ENCODE results near the gene ESRRG. TPM values are rescaled to one million over a fixed set of nuclear protein-coding genes. Genes with fewer than 3 reads are reported as not detected.

ESRRG gene
- total and polyA plus RNA-seq, 2 experiments from 2014 or later: 1.2 to 1.7 TPM

- H3K27ac ChIP-seq (ENCODE audit: low read depth): no peak overlapping the region
- no peak overlapping the region for H3K4me3 ChIP-seq
- no peak for ATAC-seq
- Mint-ChIP-seq H3K4me1 (peaks cover 9% of the 10 kb centered on the region), H3K9me3 (no peaks in the 10 kb centered on the region), H3K27ac (no peak overlapping the region), H3K4me3 (no peak overlapping the region), H3K27me3 (ENCODE audit: insufficient read depth, low read depth, poor library complexity) (peaks cover 1% of the 10 kb centered on the region), H3K36me3 (ENCODE audit: low read depth) (no peaks in the 10 kb centered on the region)
- no peaks in the 10 kb centered on the region; the same call in 1 of the 2 replicates for H3K4me1 ChIP-seq (ENCODE audit: insufficient read depth)
- no peaks in the 10 kb centered on the region for H3K9me2 ChIP-seq (ENCODE audit: insufficient read depth)
- H2AFZ ChIP-seq: no peak overlapping the region
- H3K36me3 ChIP-seq (ENCODE audit: insufficient read depth): no peaks in the 10 kb centered on the region
- no peaks in the 10 kb centered on the region for H4K20me1 ChIP-seq (replicated peaks; ENCODE audit: insufficient read depth)
- H3F3A ChIP-seq (replicated peaks; ENCODE audit: low read depth): no peaks in the 10 kb centered on the region
- no peaks in the 10 kb centered on the region for H3K27me3 ChIP-seq (ENCODE audit: insufficient read depth)
- no peak overlapping the region for H3K4me2 ChIP-seq
- H3K79me2 ChIP-seq (replicated peaks; ENCODE audit: insufficient read depth): no peaks in the 10 kb centered on the region
- TF ChIP-seq CREB1 (CRISPR knock-in tag; IDR thresholded peaks at IDR 0.05; ENCODE audit: low read depth) (no peak), ZNF114 (CRISPR knock-in tag; IDR thresholded peaks at IDR 0.05) (no peak), CTCF (conservative IDR thresholded peaks at IDR 0.05; ENCODE audit: low read depth in 2 of 2) (no peak), REST (IDR thresholded peaks at IDR 0.05; ENCODE audit: unreplicated experiment) (no peak), POLR2AphosphoS5 (IDR thresholded peaks at IDR 0.05; ENCODE audit: low read depth) (no peak), ETS1 (IDR thresholded peaks at IDR 0.05) (no peak), STAT1 (IDR thresholded peaks at IDR 0.05; ENCODE audit: unreplicated experiment) (no peak), ZNF331 (CRISPR knock-in tag; IDR thresholded peaks at IDR 0.05; ENCODE audit: low read depth) (no peak), EZH2 (IDR thresholded peaks at IDR 0.05; ENCODE audit: low read depth, unreplicated experiment) (no peak), JUNB (IDR thresholded peaks at IDR 0.05; ENCODE audit: unreplicated experiment) (no peak), ZNF462 (CRISPR knock-in tag; IDR thresholded peaks at IDR 0.05) (no peak), NANOG (IDR thresholded peaks at IDR 0.05; ENCODE audit: borderline replicate concordance) (no peak), EZH2phosphoT487 (IDR thresholded peaks at IDR 0.05; ENCODE audit: unreplicated experiment) (no peak)
- no peak for DNase-seq (ENCODE audit: low spot score)
Observed at GRCh38 chr1:216630532-216630931, 92.7 kb downstream of the ESRRG start.

All from GM23338 (cell line).